B cell (primary cell): ENCODE measurements around the gene ABCC1.

ENCODE experiments used
- CTCF ChIP-seq: fragments of 200-600 bp; IDR thresholded peaks from one replicate; pipeline ENCODE4 v1.8.0; 2022; ENCODE audit warnings: antibody characterized with exemption, mild to moderate bottlenecking
- EZH2 ChIP-seq: IDR thresholded peaks from 2 replicates; pipeline ENCODE4 v1.6.1; 2012; ENCODE audit warnings: borderline replicate concordance, low read depth, mild to moderate bottlenecking, moderate library complexity, low read length; ENCODE audit not compliant: insufficient read depth, poor library complexity, severe bottlenecking

- TF ChIP-seq CTCF: no peak
- no peak for TF ChIP-seq EZH2
Measured at GRCh38 chr16:16073001-16073545, 123.7 kb downstream of the ABCC1 start.
